B cell (primary cell): Measurements from ENCODE around the gene PRSS8. TPM values are rescaled to one million over a fixed set of nuclear protein-coding genes. Genes with fewer than 3 reads are reported as not detected.
A peak's percentile ranks its signal among the peaks of the same experiment; 100 is the strongest.

Source experiments
- ATAC-seq: fragments of 200-7000 bp; cut with Tn5 transposase; one replicate; pipeline ENCODE4 v1.10.0; 2021; ENCODE audit warnings: low read depth, mild to moderate bottlenecking, moderate number of reproducible peaks, moderate library complexity
- CTCF ChIA-PET: fragments of 350-600 bp; sonication (Branson Sonifier 250); formaldehyde crosslinking; loops from one replicate; lab custom pipeline; 2021; ENCODE audit warnings: antibody characterized with exemption, inconsistent platforms; lab: Charles Lee
- POLR2A ChIA-PET: fragments of 350-600 bp; sonication (Branson Sonifier 250); formaldehyde crosslinking; loops from one replicate; lab custom pipeline; 2021; ENCODE audit warnings: antibody characterized with exemption; lab: Charles Lee
- DNase-seq: peaks from one replicate; pipeline ENCODE4 v3.0.0; 2013
- H2AFZ ChIP-seq: 2 replicates; pipeline ENCODE4 v1.6.1; 2012; ENCODE audit warnings: mild to moderate bottlenecking, low read depth, low read length; ENCODE audit not compliant: insufficient read depth, poor library complexity, severe bottlenecking
- H3K27ac ChIP-seq, 2 donors: 1 replicate in 1 of 2; 2 replicates in 1 of 2; pipeline ENCODE4 v1.5.1; 2012 to 2013; ENCODE audit warnings: low read length in 2 of 2, mild to moderate bottlenecking in 2 of 2, moderate library complexity in 1 of 2
- H3K27me3 ChIP-seq, 4 experiments: fragments of 200-600 bp in 1 of 4; sonication (generic) in 1 of 4; replicated peaks in 1 of 4; 1 replicate in 2 of 4; 2 replicates in 2 of 4; pipeline versions ENCODE4 v1.6.1 to v1.7.0; 2013 to 2016; ENCODE audit warnings: low read length in 3 of 4, mild to moderate bottlenecking in 2 of 4, mixed read lengths in 1 of 4, moderate library complexity in 1 of 4; ENCODE audit not compliant: insufficient read depth in 4 of 4, control insufficient read depth in 3 of 4; ENCODE audit errors: control extremely low read depth in 1 of 4
- H3K36me3 ChIP-seq, 2 experiments: replicated peaks in 1 of 2; 1 replicate in 1 of 2; 2 replicates in 1 of 2; pipeline versions ENCODE4 v1.6.1 to v1.7.1; 2013; ENCODE audit warnings: low read length in 1 of 2; ENCODE audit not compliant: insufficient read depth in 2 of 2, control insufficient read depth in 1 of 2; ENCODE audit errors: control extremely low read depth in 1 of 2, extremely low read depth in 1 of 2
- H3K4me1 ChIP-seq, 2 donors: fragments of 200-600 bp in 1 of 2; sonication (generic) in 1 of 2; 1 replicate in 1 of 2; 2 replicates in 1 of 2; pipeline versions ENCODE4 v1.5.1 to v1.6.1; 2013 to 2017; ENCODE audit warnings: low read length in 2 of 2; ENCODE audit not compliant: control insufficient read depth in 2 of 2, insufficient read depth in 2 of 2
- H3K4me2 ChIP-seq: replicated peaks from 2 replicates; pipeline ENCODE3; 2012; ENCODE audit warnings: mild to moderate bottlenecking, low read depth, low read length; ENCODE audit not compliant: poor library complexity, severe bottlenecking
- H3K4me3 ChIP-seq, 5 experiments: fragments of 200-600 bp in 1 of 5; sonication (generic) in 1 of 5; 1 replicate in 3 of 5; 2 replicates in 2 of 5; pipeline versions ENCODE4 v1.5.1 to v1.7.0; 2011 to 2016; ENCODE audit warnings: low read length in 4 of 5, mild to moderate bottlenecking in 4 of 5, low read depth in 2 of 5, control low read depth in 1 of 5, moderate library complexity in 1 of 5; ENCODE audit not compliant: insufficient read depth in 1 of 5; ENCODE audit errors: control extremely low read depth in 1 of 5, extremely low read depth in 1 of 5
- H3K79me2 ChIP-seq: fragments of 200-600 bp; sonication (generic); one replicate; pipeline ENCODE4 v1.6.0; 2016; ENCODE audit warnings: low read length; ENCODE audit not compliant: control insufficient read depth, insufficient read depth
- H3K9ac ChIP-seq: fragments of 200-600 bp; sonication (generic); 2 replicates; pipeline ENCODE4 v1.6.1; 2017; ENCODE audit warnings: mild to moderate bottlenecking, low read length, moderate library complexity
- H3K9me3 ChIP-seq, 3 donors: one replicate each; pipeline versions ENCODE4 v1.6.1 to v1.7.1; 2013; ENCODE audit warnings: low read length in 2 of 3; ENCODE audit not compliant: control insufficient read depth in 2 of 3, insufficient read depth in 1 of 3; ENCODE audit errors: control extremely low read depth in 1 of 3
- H4K20me1 ChIP-seq: 2 replicates; pipeline ENCODE4 v1.6.0; 2012; ENCODE audit warnings: mild to moderate bottlenecking, low read length; ENCODE audit not compliant: insufficient read depth, control insufficient read depth, poor library complexity, severe bottlenecking
- H3K27ac Mint-ChIP-seq: one replicate; pipeline ENCODE4 v1.8.0; 2021; ENCODE audit warnings: mixed read lengths
- H3K27me3 Mint-ChIP-seq: one replicate; pipeline ENCODE4 v1.8.0; 2021; ENCODE audit warnings: mixed read lengths
- H3K4me1 Mint-ChIP-seq: one replicate; pipeline ENCODE4 v1.8.0; 2021; ENCODE audit warnings: mixed read lengths
- H3K4me3 Mint-ChIP-seq: one replicate; pipeline ENCODE4 v1.8.0; 2021; ENCODE audit warnings: mixed read lengths
- H3K9me3 Mint-ChIP-seq: one replicate; pipeline ENCODE4 v1.8.0; 2022; ENCODE audit warnings: mixed read lengths; ENCODE audit not compliant: insufficient read depth
- CTCF ChIP-seq: fragments of 200-600 bp; IDR thresholded peaks from one replicate; pipeline ENCODE4 v1.8.0; 2022; ENCODE audit warnings: antibody characterized with exemption, mild to moderate bottlenecking
- EZH2 ChIP-seq: IDR thresholded peaks from 2 replicates; pipeline ENCODE4 v1.6.1; 2012; ENCODE audit warnings: borderline replicate concordance, low read depth, mild to moderate bottlenecking, moderate library complexity, low read length; ENCODE audit not compliant: insufficient read depth, poor library complexity, severe bottlenecking
- WGBS: methylation state at CpG from one replicate; pipeline ENCODE4 v1.1.5; 2013; ENCODE audit warnings: missing lambda C conversion rate; ENCODE audit not compliant: insufficient coverage; 5-methylcytosine and 5-hydroxymethylcytosine counted together
- intact Hi-C: fragments of 100-400 bp; cut with micrococcal nuclease; formaldehyde crosslinking; loops from one replicate; pipeline ENCODE4 v1.10.0; 2022
- polyA plus RNA-seq: library from polyadenylated mRNA; depleted of rRNA; stranded (reverse); fragments of >200 nt; gene quantifications from 2 replicates; pipeline ENCODE4 v1.2.3, GENCODE V29; 2012
- total RNA-seq, 2 donors: library from RNA; stranded (reverse); fragments of 120-200 nt in 1 of 2; gene quantifications; 1 replicate in 1 of 2; 2 replicates in 1 of 2; pipeline versions ENCODE4 v1.2.3 to v1.2.4, GENCODE V29; 2013 to 2022

PRSS8 gene
- total and polyA plus RNA-seq, 2 donors (not counting 1 experiment from before 2014, with no cell fraction given) = not detected

DNA sequence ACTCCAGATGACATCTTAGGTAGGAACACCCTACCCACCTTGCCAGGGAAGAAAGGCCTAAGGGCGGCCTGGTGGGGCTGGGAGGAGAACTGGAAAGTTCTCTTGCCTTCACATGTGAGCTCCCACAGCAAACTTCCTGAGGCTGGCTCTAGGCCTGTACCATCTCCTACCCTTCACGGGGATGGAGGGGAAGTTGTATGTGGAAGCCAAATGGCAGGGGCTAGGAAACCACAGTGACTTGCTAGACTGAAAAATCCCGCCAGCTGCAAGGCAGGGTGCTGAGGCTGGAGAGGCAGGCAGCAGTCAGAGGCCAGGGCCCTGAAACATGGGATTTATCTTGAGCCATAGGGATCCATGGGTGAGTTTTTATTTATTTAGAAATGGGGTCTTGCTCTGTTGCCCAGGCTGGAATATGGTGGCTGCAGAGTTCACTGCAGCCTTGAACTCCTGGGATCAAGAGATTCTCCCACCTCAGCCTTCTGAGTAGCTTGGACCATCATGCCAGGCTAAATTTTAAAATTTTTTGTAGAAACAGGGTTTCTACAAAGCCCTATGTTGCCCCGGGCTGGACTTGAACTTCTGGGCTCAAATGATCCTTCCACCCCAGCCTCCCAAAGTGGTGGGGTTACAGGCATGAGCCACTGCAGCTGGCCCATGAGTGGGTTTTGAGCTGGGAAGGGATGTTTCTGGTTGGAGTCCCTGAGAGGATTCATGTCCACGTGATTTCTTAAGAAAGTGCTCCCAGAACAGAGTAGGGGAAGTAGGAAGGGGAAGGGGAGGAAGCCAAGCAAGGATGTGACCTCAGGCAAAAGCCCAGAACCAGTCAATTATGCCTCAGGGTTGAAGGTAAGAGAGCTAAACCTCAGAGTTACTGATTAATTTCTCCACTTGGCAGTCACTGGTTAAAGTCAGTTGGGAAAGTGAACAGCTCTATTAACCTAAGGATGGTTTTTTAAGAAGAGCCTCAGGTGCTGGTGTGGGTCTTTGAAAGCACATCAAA lies 22.1 kb downstream of the PRSS8 start:
- no peak for ATAC-seq
- H3K36me3 ChIP-seq = peaks cover 1 to 31% of the 10 kb centered on the region in 2 experiments
- no peak overlapping the region for H3K9ac ChIP-seq
- H2AFZ ChIP-seq = no peak overlapping the region
- peaks cover 10% of the 10 kb centered on the region for H4K20me1 ChIP-seq
- H3K27me3 Mint-ChIP-seq = no peaks in the 10 kb centered on the region
- H3K27ac ChIP-seq = peak overlapping the region in 1 of 2 donors; percentile 41
- peaks cover 9 to 18% of the 10 kb centered on the region in 2 donors for H3K4me1 ChIP-seq
- H3K9me3 ChIP-seq = no peaks in the 10 kb centered on the region
- DNase-seq = no peak
- 30% methylated on average over 2 of the region's 5 CpGs for WGBS
- no peak overlapping the region for H3K27ac Mint-ChIP-seq
- H3K4me2 ChIP-seq = no peak overlapping the region
- no peaks in the 10 kb centered on the region for H3K9me3 Mint-ChIP-seq
- no peak for TF ChIP-seq EZH2
- no peak for TF ChIP-seq CTCF
- peaks cover 19% of the 10 kb centered on the region for H3K4me1 Mint-ChIP-seq
- CTCF ChIA-PET = interaction anchor here (0.6 kb wide), 1 partner anchor 29 kb away, joined by 3 read pairs; no protein-coding TSS in a partner anchor
- H3K79me2 ChIP-seq = peaks cover 21% of the 10 kb centered on the region
- intact Hi-C loops = no loop called here
- no peak overlapping the region for H3K4me3 Mint-ChIP-seq
- H3K27me3 ChIP-seq = no peaks in the 10 kb centered on the region
- H3K4me3 ChIP-seq = no peak overlapping the region
- POLR2A ChIA-PET = interaction anchor here (0.6 to 0.7 kb wide), 3 partner anchors 54 to 189 kb away, joined by 3 to 4 read pairs (median 4); no protein-coding TSS in a partner anchor

DNA sequence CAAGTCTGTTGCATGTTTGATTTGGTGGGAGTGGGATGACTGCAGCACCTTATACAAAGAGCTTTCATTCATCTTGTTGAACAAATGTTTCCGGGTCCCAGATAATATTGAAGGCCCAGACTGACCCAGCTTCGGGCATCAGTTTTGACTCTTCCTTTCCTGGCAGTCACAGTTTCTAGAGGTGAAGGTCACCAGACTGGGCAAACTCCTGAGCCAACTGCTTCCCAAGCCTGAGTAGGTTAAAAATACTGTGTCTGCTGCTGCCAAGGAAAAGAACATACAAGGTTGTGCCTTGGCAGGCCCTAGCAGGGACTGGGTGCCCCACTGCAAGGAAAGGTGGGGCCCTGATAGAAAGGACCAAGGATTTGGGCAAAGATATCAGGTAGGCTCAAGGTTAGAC lies 22.8 kb downstream of the PRSS8 start:
- POLR2A ChIA-PET = interaction anchor here (0.6 kb wide), 2 partner anchors 185 to 189 kb away, joined by 4 read pairs; no protein-coding TSS in a partner anchor
- Histone ChIP-seq H3K4me2 (no peak overlapping the region), H4K20me1 (peaks cover 5% of the 10 kb centered on the region), H3K27ac (peak overlapping the region in 1 of 2 donors; percentile 23), H3K9me3 (no peaks in the 10 kb centered on the region), H3K9ac (no peak overlapping the region), H3K4me1 (peaks cover 7 to 17% of the 10 kb centered on the region in 2 donors), H3K27me3 (no peaks in the 10 kb centered on the region), H3K79me2 (peaks cover 19% of the 10 kb centered on the region), H2AFZ (no peak overlapping the region), H3K4me3 (no peak overlapping the region), H3K36me3 (peaks cover 1 to 31% of the 10 kb centered on the region in 2 experiments)
- intact Hi-C loops = no loop called here
- 100% methylated on average over 2 of the region's 2 CpGs for WGBS
- CTCF ChIA-PET = no interaction called here
- no peak overlapping the region for H3K4me3 Mint-ChIP-seq
- H3K9me3 Mint-ChIP-seq = no peaks in the 10 kb centered on the region
- no peaks in the 10 kb centered on the region for H3K27me3 Mint-ChIP-seq
- peaks cover 17% of the 10 kb centered on the region for H3K4me1 Mint-ChIP-seq
- ATAC-seq (no peak), DNase-seq (no peak)
- no peak overlapping the region for H3K27ac Mint-ChIP-seq
- no peak for TF ChIP-seq EZH2
- TF ChIP-seq CTCF = no peak
